RKO (cell line): ENCODE data around the gene CPNE5.

Experiments used
- DNase-seq: peaks from one replicate; pipeline ENCODE4 v3.0.0-alpha.2; 2016; ENCODE audit warnings: low spot score

CPNE5 gene

DNA sequence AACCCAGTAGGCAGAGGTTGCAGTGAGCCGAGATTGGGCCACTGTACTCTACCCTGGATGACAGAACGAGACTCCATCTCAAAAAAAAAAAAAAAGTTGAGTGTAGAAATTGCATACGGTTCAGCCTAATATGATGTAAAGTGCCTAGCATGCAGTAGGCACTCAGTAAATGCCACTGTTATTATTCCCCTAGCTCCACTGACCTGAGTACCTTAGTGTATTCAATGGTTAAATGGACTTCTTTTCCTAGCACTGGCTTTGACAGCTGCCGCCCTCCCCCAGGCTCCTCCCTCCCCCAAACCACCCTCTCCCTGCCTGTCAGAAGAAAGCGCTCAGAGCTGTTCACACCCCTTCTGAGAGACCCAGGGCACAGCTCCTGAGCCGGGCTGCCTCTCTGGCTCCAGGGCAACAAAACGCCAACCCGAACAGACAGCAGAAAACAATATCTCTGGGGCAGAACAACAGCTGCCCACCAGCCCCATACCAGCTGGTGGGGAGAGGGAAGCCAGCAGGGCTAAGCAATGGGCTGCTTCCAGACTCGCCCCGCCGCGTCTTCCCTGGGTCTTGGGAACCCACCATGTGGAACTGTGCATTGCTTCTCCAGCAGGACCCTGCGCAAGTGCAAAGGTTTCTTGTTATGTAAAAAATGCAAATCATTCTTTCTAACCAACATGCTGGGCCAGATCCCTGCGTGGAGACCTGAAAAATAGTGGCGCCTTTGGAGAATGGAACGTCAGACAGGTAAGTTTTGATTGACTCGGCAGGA lies 4.5 kb downstream of the CPNE5 start:
- DNase-seq, result no peak

DNA sequence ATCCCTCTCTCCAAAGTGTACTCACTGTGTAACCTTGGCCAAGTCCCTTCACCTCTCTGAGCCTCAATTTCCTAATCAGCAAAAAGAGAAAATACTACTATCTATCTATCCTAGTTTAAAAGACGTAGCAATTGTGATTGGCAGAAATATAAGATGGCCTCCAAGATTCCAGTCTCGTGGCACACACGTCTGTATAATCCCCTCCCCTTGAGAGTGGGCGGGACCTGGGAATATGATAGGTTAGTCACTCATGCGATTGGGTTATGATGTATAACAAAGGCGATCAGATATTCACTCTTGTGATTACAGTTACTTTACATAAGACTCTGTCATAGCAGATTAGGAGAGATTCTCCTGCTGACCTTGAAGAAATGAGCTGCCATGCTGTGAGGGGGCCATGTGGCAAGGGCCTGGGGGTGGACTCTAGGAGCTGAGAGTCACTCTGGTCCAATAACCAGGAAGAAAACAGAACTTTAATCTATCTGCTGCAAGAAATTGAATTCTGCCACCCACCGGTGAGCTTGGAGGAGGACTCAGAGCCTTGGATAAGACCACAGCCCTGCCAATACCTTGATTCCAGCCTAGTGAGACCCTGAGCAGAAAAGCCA lies 6.0 kb downstream of the CPNE5 start:
- no peak for DNase-seq

DNA sequence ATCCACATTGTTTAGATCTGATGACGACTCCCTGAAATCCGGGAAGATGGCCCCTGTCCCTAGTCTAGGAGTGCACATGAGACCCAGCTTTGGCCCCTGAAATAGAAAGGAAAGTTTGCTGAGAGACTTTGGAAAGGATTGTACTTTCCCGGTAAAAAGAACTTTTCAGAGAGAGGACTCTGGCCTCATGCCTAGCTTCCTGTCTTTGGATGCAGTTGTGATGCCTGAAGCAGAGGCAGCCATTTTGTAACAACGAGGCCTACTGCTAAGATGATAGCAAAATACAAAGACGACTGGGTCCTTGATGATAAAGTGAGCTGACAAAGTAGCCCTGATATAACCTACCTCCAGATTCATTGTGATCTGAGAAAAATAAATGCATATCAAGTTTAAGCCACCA lies 6.9 kb downstream of the CPNE5 start:
- no peak for DNase-seq

DNA sequence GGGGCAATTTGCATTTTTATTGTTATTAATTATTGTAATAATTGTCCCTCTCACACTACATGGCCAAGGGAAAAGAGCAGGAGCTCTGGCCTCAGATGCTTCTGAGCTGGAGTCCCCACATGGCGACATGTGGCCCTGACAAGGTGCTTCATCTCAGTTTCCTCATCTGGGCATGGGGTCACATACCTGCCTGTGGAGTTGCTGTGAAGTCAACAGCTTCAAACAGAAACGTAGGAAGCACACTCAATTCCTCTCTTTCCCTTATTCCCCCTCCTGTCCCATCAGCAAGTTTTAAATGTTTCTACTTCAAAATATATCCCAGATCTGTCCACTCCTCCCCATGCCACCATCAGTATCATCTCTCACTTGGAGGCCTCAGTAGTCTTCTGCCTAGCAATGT lies 8.7 kb downstream of the CPNE5 start:
- DNase-seq, result no peak

DNA sequence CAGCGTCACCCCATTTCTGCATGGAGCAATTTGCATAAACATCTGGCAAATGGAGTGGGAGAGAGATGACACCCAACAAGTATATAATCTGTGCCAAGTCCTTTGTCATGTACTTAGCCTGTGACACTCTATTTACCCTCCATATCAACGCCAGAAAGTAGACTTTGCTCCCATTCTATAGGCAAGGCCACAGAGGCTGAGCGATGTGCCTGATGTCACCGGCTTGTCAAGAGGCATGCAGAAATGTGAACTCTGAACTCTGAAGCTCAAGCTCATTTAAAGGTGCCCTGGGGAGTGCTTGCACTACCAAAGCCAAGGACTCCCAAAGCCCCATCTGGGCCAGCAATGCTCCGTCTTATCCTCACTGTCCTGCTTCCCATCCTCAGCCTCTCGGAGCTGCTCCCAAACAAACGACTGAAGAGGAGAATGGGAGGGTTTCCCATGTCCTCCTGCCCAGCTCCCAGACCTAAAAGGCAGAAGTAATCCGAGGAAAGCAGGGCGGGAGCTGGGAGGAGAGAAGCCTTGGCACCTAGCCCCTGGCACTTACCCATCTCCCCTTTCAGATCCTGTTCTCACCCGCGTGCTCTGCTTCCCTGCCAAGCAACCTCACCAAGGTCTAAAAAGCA lies 9.2 kb downstream of the CPNE5 start:
- no peak for DNase-seq

DNA sequence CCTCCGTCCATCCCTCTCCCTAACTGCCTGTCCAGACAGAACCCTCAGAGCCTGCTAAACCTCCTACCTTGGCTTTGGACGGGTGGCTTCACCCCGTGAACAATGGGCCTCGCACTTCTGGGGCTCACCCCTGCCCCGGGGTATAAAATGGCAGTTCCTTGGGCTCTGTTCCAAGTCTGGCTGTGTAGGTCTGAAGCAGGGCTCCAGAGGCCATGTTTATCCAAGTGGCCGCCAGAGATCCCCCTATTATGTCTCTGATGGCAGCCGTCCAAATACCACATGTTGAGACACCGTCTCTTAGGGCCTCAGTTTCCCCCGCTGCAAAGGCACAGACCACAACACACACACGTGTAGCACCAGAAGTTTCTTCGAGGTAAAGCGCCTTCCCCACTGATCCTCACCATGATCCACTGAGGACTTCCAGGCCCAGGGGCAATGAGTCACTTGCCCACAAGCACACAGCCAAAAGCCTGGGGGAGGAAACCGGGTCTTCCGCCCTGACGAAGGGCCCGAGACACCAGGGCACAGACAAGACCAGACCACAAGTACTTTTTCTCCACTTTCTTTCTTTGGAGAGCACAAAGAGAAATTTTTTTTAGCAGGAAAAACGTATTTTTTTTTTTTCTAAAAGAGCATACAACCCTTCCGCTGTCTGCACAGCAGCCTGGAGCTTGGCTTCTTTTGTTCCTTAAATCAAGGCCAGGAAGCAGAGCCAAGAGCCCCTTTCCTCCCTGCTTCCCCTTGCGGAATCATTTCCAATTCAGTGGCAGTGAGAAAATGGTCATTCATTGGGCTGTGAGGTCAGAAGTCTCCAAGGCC lies 11.8 kb downstream of the CPNE5 start:
- no peak for DNase-seq

DNA sequence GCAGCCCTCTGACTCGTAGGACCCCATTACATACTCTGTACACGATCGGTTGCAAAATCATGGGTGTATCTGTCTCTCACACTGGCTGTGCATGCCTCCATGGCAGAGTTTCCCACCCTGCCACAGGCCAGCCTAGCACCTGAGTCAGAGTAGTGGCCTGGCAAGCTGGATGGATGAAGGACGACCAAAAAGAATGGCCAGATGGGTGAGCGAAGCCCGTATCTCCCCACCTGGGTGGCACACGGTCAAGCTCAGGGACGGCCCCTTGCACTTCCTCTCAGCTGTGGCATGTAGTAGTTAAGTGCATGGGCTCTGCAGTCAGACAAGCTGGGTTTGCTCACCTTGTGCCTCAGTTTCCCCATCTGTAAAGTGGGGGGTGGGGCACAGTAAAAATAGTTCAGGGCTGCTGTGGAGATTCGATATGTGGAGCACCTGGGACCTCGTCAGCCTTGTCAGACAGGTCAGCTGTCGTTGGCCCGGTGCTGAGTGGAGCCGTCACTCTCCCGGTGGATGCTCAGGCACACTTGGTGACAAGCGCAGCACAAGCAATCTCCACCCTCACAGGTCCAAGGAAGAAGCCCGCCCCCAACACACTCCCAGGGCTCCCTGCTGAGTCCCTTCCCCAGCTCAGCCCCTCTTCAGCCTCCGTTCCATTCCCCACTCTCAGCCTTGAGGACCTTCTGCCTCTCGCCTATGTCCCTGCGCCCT lies 12.6 kb downstream of the CPNE5 start:
- no peak for DNase-seq

DNA sequence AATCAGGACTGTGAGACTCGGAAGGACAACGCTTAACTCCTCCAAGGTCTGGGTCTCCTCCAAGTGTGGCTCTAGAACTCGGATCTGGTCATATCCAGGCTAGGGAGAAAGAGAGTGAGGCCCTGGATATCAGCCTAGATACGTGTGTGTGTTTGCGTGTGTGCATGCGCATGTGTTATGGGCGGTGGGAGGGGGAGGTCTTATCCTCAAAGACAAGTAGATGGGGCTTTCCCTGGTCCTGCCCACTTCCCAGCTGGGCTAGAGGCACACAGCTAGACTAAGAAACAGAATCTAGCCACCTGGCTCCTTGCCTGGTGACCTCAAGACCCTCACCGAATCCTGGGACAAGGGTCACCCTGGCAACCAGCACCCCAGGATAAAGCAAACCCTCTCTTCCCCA lies 13.2 kb downstream of the CPNE5 start:
- DNase-seq, result no peak

DNA sequence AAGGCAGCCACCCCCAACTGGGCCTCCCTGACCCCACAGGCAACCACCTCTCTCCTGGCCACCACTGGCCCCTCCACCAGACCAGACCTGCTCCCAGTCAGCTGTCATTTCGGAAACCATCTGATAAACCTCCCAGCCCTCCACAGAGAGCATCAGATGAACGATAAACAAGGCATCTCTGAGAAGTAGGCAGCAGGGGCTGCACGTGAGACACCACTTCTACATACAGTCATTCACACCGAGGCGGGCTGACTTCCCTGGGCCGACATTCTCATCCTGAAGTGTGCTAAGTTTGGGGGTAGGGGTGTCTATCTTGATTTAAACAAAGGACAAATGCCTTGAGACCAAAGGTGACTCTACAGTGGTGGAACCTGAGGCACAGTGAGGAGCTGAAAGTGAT lies 13.8 kb downstream of the CPNE5 start:
- DNase-seq, result no peak

DNA sequence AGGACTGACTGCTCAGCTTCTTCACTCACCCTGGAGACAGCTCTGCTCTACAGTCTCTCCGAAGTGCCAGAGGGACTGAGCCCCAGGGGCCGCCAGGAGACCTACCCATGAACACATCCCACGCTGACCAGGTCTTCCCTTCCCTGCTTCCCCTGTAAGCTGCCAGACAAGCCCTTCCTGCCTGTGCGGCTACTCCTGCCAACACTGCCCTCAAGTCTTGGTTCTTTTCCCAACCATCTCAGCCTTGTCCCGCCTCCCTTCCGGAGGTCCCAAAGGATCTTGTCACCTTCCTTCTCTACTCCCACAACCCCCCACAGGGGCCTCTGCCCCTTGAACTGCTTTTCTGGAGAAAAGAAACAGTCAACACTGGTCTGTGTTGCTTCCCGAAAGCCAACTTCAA lies 15.0 kb downstream of the CPNE5 start:
- no peak for DNase-seq

DNA sequence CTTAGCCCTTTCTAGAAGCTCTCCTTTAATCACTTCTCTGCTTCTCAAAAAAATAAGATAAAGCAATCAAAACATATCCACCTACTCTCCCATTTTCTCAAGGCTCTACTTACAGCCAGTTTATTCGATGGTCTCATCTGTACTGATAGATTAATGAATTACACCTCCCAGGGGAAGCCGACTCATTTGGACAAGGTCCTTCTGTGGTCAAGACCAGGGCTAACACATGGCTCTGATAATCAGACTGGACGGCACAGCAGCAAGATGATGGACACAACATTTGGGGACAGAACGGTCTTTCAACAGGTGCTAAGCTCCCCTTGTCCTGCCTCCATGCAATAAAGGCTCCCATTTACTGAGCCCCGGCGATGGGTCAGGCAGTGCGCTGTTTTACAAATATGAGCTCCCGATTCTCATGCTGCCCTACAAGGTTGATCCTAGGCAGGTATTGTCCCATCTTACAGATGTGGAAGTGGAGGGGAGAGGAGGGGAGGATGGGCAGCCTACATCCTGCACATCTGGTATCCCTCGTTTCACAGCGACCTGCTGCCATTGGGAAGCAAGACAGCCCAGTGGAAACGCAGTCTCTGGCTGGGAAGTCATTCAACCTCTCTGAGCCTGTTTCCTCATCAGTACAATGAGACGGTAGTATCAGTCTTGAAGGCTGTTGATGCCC lies 15.7 kb downstream of the CPNE5 start:
- no peak for DNase-seq

DNA sequence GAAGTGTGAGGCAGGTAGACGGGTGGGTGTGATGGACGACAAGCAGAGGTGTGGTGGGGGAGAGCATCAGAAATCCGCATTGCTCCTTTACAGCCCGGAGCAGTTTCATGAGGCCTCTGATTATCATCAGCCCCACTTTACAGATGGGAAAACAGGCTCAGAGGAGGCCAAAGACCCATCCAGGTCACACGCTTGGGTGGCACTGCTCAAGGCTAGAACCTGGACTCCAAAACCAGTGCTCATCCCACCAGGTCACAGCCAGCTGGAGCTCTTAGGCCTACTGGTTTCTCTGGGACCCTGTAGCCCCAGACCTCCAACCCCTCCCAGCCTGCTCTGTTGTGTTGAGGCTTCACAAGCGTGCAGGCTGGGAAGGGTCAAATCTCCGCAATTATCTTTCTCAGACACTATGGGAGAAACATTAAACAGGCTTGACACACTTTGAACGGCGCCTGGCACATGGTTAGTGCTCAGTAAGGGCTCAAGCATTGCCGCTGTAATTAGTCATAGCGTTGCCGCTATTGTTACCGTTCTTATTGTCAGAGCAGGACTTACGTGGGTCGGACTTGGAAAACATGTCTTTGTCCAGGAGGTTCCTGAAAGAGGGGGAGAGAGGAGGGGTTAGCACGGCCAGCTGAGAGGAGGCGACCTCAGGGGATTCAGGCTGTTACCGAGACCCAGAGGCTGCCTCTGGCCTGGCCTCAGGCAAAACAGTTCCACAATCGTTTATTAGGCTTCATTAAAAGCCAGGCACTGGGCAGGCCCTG lies 16.6 kb downstream of the CPNE5 start:
- DNase-seq, result no peak

DNA sequence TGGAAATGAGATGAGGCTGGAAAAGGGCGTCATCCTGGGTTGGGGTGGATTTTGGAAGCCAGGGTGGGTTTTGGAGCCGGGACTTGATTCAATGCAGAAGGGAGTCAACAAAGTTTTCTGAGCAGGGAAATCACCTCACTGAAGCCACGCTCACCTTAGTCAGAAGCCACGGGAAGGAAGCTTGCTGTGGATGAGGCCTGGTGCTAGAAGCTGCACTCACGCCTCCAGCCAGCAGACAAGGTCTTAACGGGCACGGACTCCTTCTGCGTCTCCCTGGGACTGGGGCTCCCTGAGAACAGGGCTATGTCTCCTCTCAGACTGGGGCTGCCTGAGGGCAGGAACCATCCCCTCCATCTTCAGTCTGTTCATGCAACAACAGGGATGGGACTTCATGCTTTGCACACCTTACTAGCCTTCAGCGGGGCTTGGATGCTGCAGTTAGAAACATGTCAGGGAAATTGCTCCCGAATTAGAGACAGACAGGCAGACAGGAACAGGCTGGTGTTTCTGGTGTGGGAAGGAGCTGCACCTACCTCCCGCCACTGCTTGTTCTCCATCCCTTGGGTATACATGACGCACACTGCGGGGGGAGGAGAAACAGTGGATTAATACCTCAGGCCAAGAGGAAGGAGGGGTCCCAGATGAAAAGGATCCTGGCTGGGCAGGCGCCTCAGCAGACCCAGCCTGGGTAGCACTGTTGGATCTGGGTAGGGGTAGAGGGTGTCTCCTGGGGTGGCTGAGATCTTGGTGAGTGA lies 17.5 kb downstream of the CPNE5 start:
- no peak for DNase-seq

DNA sequence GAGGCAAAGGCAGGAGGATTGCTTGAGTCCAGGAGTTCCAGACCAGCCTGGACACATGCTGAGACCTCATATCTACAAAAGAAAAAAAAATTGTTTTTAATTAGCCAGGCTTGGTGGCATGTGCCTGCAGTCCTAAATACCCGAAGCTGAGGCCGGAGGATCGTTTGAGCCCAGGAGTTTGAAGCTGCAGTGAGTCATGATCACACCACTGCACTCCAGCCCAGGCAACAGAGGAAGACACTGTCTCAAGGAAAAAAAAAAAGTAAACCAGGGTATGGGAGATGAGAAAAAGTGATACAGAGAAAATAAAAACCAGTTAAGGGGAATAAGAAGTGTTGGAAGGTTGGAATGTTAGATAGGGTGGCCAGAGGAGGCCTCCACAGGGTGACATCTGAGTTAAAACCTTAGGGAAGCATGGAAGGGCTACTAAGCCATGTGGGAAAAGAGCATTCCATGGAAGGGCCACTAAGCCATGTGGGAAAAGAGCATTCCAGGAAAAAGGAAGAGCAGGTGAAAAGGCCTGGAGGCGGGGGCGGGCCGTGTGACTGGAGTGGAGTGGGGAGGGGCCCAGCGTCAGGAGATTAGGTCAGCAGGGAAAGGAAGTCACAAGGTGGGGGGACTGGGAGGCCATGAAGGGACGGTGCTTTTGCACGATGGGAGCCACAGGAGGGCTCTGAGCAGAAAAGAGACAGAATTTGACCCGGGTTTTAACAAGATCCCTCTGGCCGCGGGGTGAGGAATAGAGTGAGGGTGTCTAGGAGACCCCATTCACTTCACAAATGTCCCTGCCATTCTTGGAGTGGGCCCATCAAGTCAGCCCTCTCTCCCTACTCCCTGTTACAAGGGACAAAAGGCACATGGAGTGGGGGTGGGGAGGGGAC lies 18.3 kb downstream of the CPNE5 start:
- no peak for DNase-seq

DNA sequence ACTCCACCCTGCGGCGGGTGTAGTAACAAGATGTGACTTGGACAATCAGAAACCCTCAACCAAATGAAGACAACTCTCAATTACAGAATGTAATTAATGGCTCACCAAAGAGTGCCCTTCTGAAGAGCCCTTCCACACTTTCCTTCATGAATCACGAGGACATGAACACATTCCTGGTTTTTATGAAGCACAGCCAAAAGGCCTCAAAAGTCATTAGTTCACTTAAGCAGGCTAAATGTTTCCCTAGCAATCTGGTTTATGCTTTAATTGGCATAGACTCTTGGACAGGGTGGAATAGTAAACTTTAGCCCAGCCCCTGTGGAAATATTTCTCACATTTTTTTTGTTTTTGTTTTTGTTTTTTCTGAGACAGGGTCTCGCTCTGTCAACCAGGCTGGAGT lies 20.5 kb downstream of the CPNE5 start:
- DNase-seq, result no peak

DNA sequence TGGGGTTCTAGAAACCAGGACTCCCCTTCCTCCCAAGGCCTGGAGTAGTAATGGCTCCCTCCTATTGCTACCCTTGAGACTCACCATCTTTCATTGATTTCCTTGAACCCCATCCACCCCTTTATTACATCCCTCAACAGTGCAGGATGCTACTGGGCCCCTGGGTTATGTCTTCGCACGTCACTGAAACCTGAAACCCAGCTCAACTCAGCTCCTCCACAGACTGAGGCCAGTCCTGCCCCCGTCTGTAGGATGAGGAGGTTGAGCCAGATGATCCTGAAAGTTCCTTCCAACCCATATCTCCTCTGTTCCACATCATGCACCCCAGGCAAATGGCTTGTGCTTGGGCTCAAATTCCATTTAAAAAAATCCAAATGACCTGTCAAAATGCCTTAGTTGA lies 21.4 kb downstream of the CPNE5 start:
- DNase-seq, result no peak

DNA sequence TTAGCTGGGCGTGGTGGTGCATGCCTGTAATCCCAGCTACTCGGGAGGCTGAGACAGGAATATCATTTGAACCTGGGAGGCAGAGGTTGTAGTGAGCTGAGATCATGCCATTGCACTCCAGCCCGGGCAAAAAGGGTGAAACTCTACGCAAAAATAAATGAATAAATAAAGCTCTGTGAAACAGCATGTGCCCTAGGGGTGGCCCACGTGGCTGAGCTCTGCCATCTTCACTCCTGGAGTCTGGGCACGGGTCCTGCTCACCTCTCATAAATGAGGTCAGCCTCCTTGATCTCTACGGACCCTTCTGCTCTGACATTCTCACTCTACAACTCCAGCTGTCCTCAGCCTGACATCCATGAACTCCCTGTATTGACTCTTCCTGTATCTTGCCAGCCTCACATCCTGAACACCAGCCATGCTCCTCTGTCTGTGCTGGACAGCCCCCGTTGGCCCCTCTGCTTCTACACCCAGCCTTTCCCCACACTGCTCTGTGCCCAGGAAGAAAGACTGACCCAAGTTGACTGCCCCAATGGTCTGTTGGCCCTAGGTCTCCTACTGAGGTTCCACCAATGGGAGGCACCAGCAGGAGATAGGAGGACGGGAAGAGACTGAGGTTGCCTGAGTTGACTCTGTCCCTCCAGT lies 21.9 kb downstream of the CPNE5 start:
- DNase-seq, result no peak

DNA sequence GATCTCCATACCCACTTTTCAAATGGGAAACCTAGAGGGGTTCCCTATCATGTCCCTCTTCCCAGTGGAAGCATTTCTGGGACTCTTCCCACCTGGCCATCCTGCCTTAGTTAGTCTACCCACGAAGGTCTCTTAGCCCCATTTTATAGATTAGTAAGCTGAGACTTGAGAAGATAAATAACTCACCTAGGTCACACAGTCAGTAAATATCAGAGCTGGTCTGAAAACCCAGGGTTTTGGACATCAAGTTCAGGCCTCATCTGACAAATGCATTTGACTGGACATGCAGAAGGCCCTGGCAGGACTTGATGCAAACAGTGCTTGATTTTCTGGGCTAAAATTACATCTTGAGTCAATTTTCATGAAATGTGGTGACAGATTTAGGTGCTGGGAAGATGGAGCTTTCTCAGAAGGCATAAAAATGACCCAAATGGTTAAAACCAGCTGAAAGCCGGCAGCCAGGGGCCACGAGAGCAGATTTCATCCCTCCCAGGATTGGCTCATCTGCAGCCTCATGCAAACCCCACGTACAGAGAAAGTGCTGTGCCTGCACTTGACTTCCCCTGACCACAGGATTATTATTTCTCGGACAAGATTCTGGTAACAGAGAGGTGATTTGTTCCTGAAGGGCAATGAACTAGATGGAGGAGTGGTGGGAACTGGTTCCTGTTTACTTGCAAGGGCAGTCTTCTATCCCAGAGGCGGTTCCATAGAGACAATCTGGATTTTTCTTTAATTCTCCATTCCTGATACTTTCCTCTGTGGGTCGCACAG lies 23.1 kb downstream of the CPNE5 start:
- DNase-seq, result no peak
